GM21737 (cell line): ENCODE results near the gene CHMP2A.
A peak's percentile ranks its signal among the peaks of the same experiment; 100 is the strongest.
"Not testable (repeated sequence)": the region's sequence is repeated elsewhere in the genome, so short reads cannot be mapped to it uniquely, and the experiment has no call there.

Source experiments
- ATAC-seq: cut with Tn5 transposase; IDR thresholded peaks from one replicate; pipeline ENCODE4 v1.9.1; 2021; ENCODE audit warnings: mild to moderate bottlenecking, moderate library complexity; ENCODE audit not compliant: unreplicated experiment

The CHMP2A gene

GRCh38 chr19:58542641-58543372 is 12.1 kb downstream of the CHMP2A start:
- ATAC-seq = not testable (repeated sequence)

GRCh38 chr19:58539169-58539559 is 15.7 kb downstream of the CHMP2A start:
- not testable (repeated sequence) for ATAC-seq

GRCh38 chr19:58538257-58539168 is 16.4 kb downstream of the CHMP2A start:
- ATAC-seq = no peak

- ATAC-seq = no peak
Measured at GRCh38 chr19:58536852-58537798, 17.8 kb downstream of the CHMP2A start.

GRCh38 chr19:58535857-58536256 is 19.0 kb downstream of the CHMP2A start:
- ATAC-seq = no peak

GRCh38 chr19:58531034-58531840 is 23.7 kb downstream of the CHMP2A start:
- no peak for ATAC-seq

- no peak for ATAC-seq
Measured at GRCh38 chr19:58529405-58529804, 25.5 kb downstream of the CHMP2A start.

GRCh38 chr19:58522709-58523108 is 32.2 kb downstream of the CHMP2A start:
- no peak for ATAC-seq

- no peak for ATAC-seq
Measured at GRCh38 chr19:58521651-58522050, 33.3 kb downstream of the CHMP2A start.

- no peak for ATAC-seq
Measured at GRCh38 chr19:58520257-58520599, 34.7 kb downstream of the CHMP2A start.

GRCh38 chr19:58519355-58520256 is 35.3 kb downstream of the CHMP2A start, which contains the start of gene ZBTB45:
ZBTB45 (minus strand) TSS chr19:58519810; CDS start chr19:58517673, 2,137 bp downstream.
- ATAC-seq = peak; percentile 75

GRCh38 chr19:58519087-58519354 is 35.9 kb downstream of the CHMP2A start:
- no peak for ATAC-seq

GRCh38 chr19:58518256-58519086 is 36.4 kb downstream of the CHMP2A start:
- no peak for ATAC-seq

- ATAC-seq = no peak
Measured at GRCh38 chr19:58516964-58517833, 37.7 kb downstream of the CHMP2A start.

- no peak for ATAC-seq
Measured at GRCh38 chr19:58516246-58516836, 38.6 kb downstream of the CHMP2A start.

GRCh38 chr19:58515259-58515658 is 39.6 kb downstream of the CHMP2A start:
- no peak for ATAC-seq

- ATAC-seq = no peak
Measured at GRCh38 chr19:58514564-58515022, 40.3 kb downstream of the CHMP2A start.
